ENCODE measurements around the gene TRAK1. TPM values are rescaled to one million over a fixed set of nuclear protein-coding genes. Genes with fewer than 3 reads are reported as not detected.

Gene TRAK1
- total RNA-seq, 4 donors from 2014 or later, result 37.4 to 89.5 (median 53.0) TPM

- H3K4me1 ChIP-seq, result peaks cover 0 to 34% (median 0%) of the 10 kb centered on the region in 3 donors
- H3K27me3 ChIP-seq, result no peaks in the 10 kb centered on the region
- H3K4me3 ChIP-seq, result no peak overlapping the region
- TF ChIP-seq POLR2AphosphoS5 (IDR thresholded peaks at IDR 0.05) (no peak), POLR2A (IDR thresholded peaks at IDR 0.05) (no peak)
- TF ChIP-seq, protein P1, sequence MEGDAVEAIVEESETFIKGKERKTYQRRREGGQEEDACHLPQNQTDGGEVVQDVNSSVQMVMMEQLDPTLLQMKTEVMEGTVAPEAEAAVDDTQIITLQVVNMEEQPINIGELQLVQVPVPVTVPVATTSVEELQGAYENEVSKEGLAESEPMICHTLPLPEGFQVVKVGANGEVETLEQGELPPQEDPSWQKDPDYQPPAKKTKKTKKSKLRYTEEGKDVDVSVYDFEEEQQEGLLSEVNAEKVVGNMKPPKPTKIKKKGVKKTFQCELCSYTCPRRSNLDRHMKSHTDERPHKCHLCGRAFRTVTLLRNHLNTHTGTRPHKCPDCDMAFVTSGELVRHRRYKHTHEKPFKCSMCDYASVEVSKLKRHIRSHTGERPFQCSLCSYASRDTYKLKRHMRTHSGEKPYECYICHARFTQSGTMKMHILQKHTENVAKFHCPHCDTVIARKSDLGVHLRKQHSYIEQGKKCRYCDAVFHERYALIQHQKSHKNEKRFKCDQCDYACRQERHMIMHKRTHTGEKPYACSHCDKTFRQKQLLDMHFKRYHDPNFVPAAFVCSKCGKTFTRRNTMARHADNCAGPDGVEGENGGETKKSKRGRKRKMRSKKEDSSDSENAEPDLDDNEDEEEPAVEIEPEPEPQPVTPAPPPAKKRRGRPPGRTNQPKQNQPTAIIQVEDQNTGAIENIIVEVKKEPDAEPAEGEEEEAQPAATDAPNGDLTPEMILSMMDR (IDR thresholded peaks at IDR 0.05), result no peak
- no peak overlapping the region for H3K27ac ChIP-seq
- no peak for ATAC-seq
- H3K9me3 ChIP-seq, result no peaks in the 10 kb centered on the region
- WGBS, 2 donors (ENCODE audit: low coverage in 1 of 2), result 52 to 70% methylated on average over 2 of the region's 2 CpGs
- H3K36me3 ChIP-seq, result no peaks in the 10 kb centered on the region
Observed at GRCh38 chr3:42151596-42152168, 60.5 kb downstream of the TRAK1 start.

DNA sequence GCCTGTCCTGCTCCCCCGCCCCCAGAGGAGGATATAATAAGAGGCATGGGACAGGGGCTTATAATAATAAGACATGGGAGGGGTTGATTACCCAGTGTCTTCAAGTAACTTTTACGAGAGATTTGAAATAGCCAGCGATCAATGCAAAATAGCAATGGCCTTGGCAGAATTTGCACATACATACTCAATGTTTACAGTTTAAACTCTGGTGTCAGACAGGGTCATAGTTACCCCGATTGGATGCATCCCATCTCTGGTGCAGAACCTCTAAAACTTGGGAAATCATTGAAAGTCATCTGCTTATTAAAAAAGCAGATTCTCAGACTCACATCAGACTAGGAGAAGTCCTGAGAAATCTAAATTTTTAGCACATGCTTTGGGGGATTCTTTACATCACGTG is 61.0 kb downstream of the TRAK1 start:
- no peak overlapping the region for H3K27ac ChIP-seq
- H3K27me3 ChIP-seq, result no peaks in the 10 kb centered on the region
- H3K9me3 ChIP-seq, result no peaks in the 10 kb centered on the region
- TF ChIP-seq, protein P1 (IDR thresholded peaks at IDR 0.05), result no peak
- TF ChIP-seq EP300 (IDR thresholded peaks at IDR 0.05), result no peak
- no peak for TF ChIP-seq POLR2AphosphoS5 (IDR thresholded peaks at IDR 0.05)
- no peak for TF ChIP-seq POLR2A (IDR thresholded peaks at IDR 0.05)
- no peak for ATAC-seq
- peaks cover 0 to 34% (median 0%) of the 10 kb centered on the region in 3 donors for H3K4me1 ChIP-seq
- WGBS, 2 donors (ENCODE audit: low coverage in 1 of 2), result 69 to 83% methylated on average over 4 to 5 of the region's 5 CpGs
- no peak overlapping the region for H3K4me3 ChIP-seq
- no peaks in the 10 kb centered on the region for H3K36me3 ChIP-seq

- Histone ChIP-seq H3K4me1 (peaks cover 0 to 34% (median 0%) of the 10 kb centered on the region in 3 donors), H3K27me3 (no peaks in the 10 kb centered on the region), H3K27ac (no peak overlapping the region), H3K9me3 (no peaks in the 10 kb centered on the region), H3K4me3 (no peak overlapping the region), H3K36me3 (no peaks in the 10 kb centered on the region)
- TF ChIP-seq, protein P1 (IDR thresholded peaks at IDR 0.05), result no peak
- no peak for TF ChIP-seq POLR2A (IDR thresholded peaks at IDR 0.05)
- TF ChIP-seq POLR2AphosphoS5 (IDR thresholded peaks at IDR 0.05), result no peak
- TF ChIP-seq EP300 (IDR thresholded peaks at IDR 0.05), result no peak
- no peak for ATAC-seq
- 73 to 88% methylated on average over 4 of the region's 4 CpGs for WGBS, 2 donors (ENCODE audit: low coverage in 1 of 2)
Observed at GRCh38 chr3:42153039-42153438, 61.9 kb downstream of the TRAK1 start.

DNA sequence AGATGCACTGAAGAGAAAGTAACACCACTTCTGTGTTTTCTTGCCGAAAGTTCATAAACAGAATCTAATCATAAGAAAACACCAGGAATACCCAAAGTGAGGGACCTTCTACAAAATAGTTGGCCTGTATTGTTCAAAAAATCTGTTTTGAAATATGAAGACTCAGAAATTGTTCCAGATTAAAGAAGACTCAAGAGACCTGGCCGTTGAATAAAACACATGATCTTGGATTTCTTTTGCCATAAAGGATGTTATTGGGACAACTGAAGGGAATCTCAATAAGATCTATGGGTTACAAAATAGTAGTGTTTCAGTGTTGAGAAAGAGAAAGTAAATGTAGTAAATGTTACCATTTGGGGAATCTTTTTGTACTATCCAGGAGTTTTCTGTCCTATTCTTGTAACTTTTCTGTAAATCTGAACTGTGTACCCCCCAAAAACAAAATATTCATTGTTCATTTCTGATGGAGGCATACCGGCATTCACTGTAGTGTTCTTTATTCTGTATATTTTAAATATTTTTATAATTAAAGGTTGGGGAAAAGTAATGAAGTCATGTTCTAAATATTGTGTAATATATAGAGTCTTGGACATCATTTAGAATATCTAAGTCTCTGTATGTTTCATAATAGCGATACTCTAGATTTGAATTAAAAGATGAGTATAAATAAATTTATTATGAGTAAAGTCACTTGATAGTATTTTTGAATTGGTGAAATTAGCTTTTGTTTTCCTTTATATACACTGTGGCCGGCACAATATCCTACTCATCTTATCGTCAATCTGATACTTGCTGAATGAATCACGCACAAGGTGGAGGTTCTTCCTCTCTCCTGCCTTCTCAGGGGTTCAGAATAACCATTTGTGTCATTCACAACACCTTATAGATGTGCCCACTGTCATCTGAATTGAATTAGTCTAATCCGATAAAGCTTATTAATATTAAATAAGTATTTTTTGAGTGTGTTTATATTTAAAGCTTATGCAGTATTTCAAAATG is 66.7 kb downstream of the TRAK1 start:
- Histone ChIP-seq H3K4me1 (peaks cover 0 to 41% (median 12%) of the 10 kb centered on the region in 3 donors), H3K27me3 (no peaks in the 10 kb centered on the region), H3K27ac (no peak overlapping the region), H3K36me3 (no peaks in the 10 kb centered on the region), H3K9me3 (no peaks in the 10 kb centered on the region), H3K4me3 (no peak overlapping the region)
- TF ChIP-seq, protein P1 (IDR thresholded peaks at IDR 0.05), result no peak
- TF ChIP-seq POLR2AphosphoS5 (IDR thresholded peaks at IDR 0.05) (no peak), EP300 (IDR thresholded peaks at IDR 0.05) (no peak), POLR2A (IDR thresholded peaks at IDR 0.05) (no peak)
- 73 to 81% methylated on average over 8 of the region's 8 CpGs for WGBS, 2 donors (ENCODE audit: low coverage in 1 of 2)
- peak; percentile 43 for ATAC-seq
